ENCODE data around the gene GRIK2. TPM values are rescaled to one million over a fixed set of nuclear protein-coding genes. Genes with fewer than 3 reads are reported as not detected.

The GRIK2 gene
- total and polyA plus RNA-seq, 7 donors: 0.03 to 2.9 (median 0.53) TPM; not detected in 1

DNA sequence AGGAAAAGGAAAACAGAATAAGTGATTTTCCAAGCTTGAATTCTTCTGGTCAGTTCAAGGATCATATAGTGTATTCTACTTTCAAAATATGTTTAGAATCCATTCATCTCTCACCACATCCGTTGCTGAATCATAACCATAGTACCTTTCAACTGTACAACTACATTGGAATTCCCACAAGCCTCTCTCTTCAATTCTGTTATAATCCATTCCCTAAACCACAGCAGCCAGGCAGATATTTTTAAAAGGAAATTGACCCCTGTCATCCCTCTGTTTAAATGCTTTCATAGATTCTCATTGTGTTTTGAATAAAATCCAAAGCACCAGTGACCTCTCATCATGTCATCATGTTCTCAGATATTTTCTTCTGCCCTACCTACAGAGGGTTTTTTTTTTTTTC lies 412.7 kb downstream of the GRIK2 start:
- 59 to 76% (median 75%) methylated on average over 1 of the region's 1 CpG for WGBS, 3 donors
- intact Hi-C loops (cut with DNase I): no loop called here
- Histone ChIP-seq H3K27ac (no peak overlapping the region), H3K9me3 (no peaks in the 10 kb centered on the region), H3K36me3 (ENCODE audit: insufficient read depth in 1 of 2, low read depth in 1 of 2) (no peaks in the 10 kb centered on the region), H3K27me3 (ENCODE audit: insufficient read depth in 3 of 3, low read length in 2 of 3) (no peaks in the 10 kb centered on the region), H3K4me3 (no peak overlapping the region), H3K4me1 (no peaks in the 10 kb centered on the region)
- ATAC-seq: no peak
- no peak for TF ChIP-seq CTCF (IDR thresholded peaks at IDR 0.05)
- no peak for DNase-seq

DNA sequence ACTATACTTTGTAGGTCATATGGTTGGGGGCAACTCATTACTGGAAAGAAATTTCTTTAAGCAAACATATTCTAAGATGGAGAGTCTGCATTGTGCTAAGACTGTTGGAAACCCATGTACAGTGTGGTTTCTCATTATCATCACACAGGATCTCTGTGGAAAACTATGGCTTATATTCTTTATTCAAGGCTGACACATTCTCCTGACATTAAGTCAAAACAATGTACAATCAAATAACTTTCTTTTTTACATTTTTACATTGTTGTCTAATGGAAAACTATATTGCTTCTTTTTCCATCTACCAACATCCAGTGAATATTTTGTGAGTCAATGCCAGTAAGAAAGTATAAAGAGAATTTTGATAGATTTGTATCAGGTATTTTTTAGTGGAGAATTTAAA lies 417.6 kb downstream of the GRIK2 start:
- DNase-seq (no peak), ATAC-seq (no peak)
- intact Hi-C loops (cut with DNase I): no loop called here
- Histone ChIP-seq H3K27me3 (ENCODE audit: insufficient read depth in 3 of 3, low read length in 2 of 3) (no peaks in the 10 kb centered on the region), H3K9me3 (no peaks in the 10 kb centered on the region), H3K36me3 (ENCODE audit: insufficient read depth in 1 of 2, low read depth in 1 of 2) (no peaks in the 10 kb centered on the region), H3K4me3 (no peak overlapping the region), H3K27ac (no peak overlapping the region), H3K4me1 (no peaks in the 10 kb centered on the region)
- no peak for TF ChIP-seq CTCF (IDR thresholded peaks at IDR 0.05)

GRCh38 chr6:101816716-101817115 lies 423.2 kb downstream of the GRIK2 start:
- Histone ChIP-seq H3K27me3 (ENCODE audit: insufficient read depth in 3 of 3, low read length in 2 of 3) (no peaks in the 10 kb centered on the region), H3K27ac (no peak overlapping the region), H3K36me3 (ENCODE audit: insufficient read depth in 1 of 2, low read depth in 1 of 2) (no peaks in the 10 kb centered on the region), H3K4me3 (no peak overlapping the region), H3K9me3 (no peaks in the 10 kb centered on the region), H3K4me1 (no peaks in the 10 kb centered on the region)
- DNase-seq (no peak), ATAC-seq (no peak)
- intact Hi-C loops (cut with DNase I): no loop called here
- no peak for TF ChIP-seq CTCF (IDR thresholded peaks at IDR 0.05)
- WGBS, 3 donors: 65 to 71% (median 69%) methylated on average over 3 of the region's 3 CpGs

DNA sequence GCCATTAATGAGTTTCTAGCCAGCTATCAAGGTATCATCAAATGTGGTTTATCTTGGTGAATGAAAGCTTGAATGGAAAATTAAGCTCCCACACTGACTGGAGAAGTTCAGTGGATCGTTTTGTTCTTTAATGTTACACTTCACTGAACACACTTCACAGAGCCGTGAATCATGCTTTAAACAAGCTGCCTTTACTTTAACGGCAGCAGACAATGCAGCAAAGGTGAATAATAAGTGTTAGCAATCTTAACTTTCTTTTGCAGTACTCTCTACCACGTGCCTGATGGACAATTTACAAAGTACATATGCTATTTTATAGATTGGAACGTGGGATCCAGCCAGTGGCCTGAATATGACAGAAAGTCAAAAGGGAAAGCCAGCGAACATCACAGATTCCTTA lies 424.5 kb downstream of the GRIK2 start:
- H3K9me3 ChIP-seq: no peaks in the 10 kb centered on the region
- no peaks in the 10 kb centered on the region for H3K4me1 ChIP-seq
- H3K27me3 ChIP-seq (ENCODE audit: insufficient read depth in 3 of 3, low read length in 2 of 3): no peaks in the 10 kb centered on the region
- no peak for ATAC-seq
- no peaks in the 10 kb centered on the region for H3K36me3 ChIP-seq (ENCODE audit: insufficient read depth in 1 of 2, low read depth in 1 of 2)
- H3K27ac ChIP-seq: no peak overlapping the region
- intact Hi-C loops (cut with DNase I): no loop called here
- 56 to 60% (median 59%) methylated on average over 6 of the region's 6 CpGs for WGBS, 3 donors
- no peak for DNase-seq
- no peak overlapping the region for H3K4me3 ChIP-seq
- TF ChIP-seq CTCF (IDR thresholded peaks at IDR 0.05): no peak

GRCh38 chr6:101824551-101825345 lies 431.2 kb downstream of the GRIK2 start:
- no peak for TF ChIP-seq CTCF (IDR thresholded peaks at IDR 0.05)
- no peak overlapping the region for H3K27ac ChIP-seq
- intact Hi-C loops (cut with DNase I): no loop called here
- no peaks in the 10 kb centered on the region for H3K36me3 ChIP-seq (ENCODE audit: insufficient read depth in 1 of 2, low read depth in 1 of 2)
- H3K27me3 ChIP-seq (ENCODE audit: insufficient read depth in 3 of 3, low read length in 2 of 3): no peaks in the 10 kb centered on the region
- ATAC-seq (no peak), DNase-seq (no peak)
- whole genome bisulfite sequencing, 3 donors: 72 to 82% (median 78%) methylated on average over 5 of the region's 5 CpGs
- no peak overlapping the region for H3K4me3 ChIP-seq
- no peaks in the 10 kb centered on the region for H3K4me1 ChIP-seq
- H3K9me3 ChIP-seq: peaks cover 14% of the 10 kb centered on the region

All from psoas muscle (tissue), 8 donors.